GM19099 (cell line): ENCODE results near the gene C1QTNF6.

ENCODE experiments used
- POLR2A ChIP-seq: IDR thresholded peaks from 3 replicates; pipeline ENCODE4 v1.6.1; 2011; ENCODE audit warnings: low read depth; ENCODE audit not compliant: insufficient read length; ENCODE audit errors: extremely low read depth

C1QTNF6 gene

GRCh38 chr22:37138849-37139561, 49.0 kb downstream of the C1QTNF6 start:
- TF ChIP-seq POLR2A: no peak

DNA sequence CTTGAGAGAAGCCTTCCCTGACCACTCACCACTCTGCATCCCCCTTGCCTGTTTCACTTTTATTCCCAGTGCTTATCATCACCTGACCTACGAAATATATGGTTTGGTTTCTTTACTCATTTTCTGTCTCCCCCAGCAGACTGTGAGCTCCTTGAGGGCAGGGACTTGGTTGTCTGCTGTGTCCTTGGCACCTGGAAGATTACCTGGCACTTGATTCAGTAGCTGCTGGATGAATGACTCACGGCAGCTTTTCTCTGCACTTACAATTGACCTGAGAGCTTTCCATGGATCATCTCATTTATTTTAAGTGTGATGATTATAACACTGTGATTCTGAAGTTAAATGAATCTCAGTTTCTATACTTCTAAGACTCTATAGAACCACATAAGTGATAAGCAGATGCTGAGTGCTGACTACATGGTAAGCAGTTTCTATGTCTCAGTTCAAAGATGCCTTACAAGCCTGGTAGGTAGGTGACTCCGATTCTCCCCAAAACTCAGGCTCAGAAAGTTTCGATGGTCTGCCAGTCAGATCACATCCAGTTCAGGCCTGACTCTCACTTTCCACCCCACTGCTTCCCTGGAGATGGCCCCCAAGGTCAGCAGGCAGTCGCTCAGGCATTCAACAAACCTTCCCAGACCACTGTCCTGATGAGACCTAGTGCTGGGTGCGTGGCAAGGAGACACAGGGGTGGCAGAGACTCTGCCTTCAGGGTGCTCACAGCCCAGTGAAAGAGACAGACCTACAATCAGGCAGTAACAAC, 50.0 kb downstream of the C1QTNF6 start:
- no peak for TF ChIP-seq POLR2A

- no peak for TF ChIP-seq POLR2A
These were observed 50.9 kb downstream of the C1QTNF6 start for GRCh38 chr22:37137131-37137530.

DNA sequence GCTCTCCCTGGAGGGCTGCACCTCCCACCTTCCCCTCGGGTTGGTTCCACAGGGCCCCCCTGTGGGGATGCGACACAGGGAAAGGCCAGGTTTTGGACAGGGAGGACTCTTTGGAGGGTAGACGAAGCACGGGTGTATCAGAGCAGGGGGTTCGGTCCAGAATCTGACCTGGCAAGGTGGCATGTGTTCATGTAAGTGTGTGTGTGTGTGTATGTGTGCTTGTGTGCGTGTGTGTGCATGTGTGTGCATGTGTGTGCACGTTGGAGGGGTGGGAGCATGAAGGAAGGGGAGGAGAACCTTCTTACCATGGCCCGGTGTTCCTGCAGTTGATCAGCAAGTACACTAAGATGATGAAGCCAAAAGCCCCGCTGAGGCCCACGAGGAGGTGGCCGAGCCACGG, 53.0 kb downstream of the C1QTNF6 start:
- no peak for TF ChIP-seq POLR2A

- TF ChIP-seq POLR2A: no peak
These were observed 54.6 kb downstream of the C1QTNF6 start for GRCh38 chr22:37133304-37134018.

DNA sequence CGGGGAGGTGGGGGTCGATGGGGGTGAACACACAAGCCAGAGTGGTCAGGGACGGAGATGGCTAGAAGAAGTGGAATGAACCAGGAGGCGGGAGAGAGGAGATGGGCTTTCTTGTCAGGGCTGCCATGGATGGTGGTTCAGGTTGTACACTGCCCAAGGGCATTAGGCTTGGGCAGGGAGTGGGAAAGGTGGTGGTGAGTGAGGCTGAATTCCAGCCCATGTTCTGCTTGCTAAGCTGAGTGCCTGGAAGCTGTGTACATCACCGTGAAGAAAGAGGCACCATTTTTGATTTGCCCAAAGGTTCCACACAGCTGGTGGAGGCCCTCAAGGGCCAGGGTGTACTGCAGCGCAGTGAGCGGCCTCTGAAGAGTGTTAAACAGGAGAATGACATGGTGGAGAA, 55.3 kb downstream of the C1QTNF6 start:
- TF ChIP-seq POLR2A: no peak
